ENCODE measurements around the gene GRAMD2A. TPM values are rescaled to one million over a fixed set of nuclear protein-coding genes. Genes with fewer than 3 reads are reported as not detected.

GRAMD2A gene
- total and polyA plus RNA-seq, 8 donors: 6.2 to 36.1 (median 8.9) TPM

GRCh38 chr15:72178976-72179585, 18.5 kb downstream of the GRAMD2A start:
- ATAC-seq (no peak), DNase-seq (no peak)
- Histone ChIP-seq H3K36me3 (no peaks in the 10 kb centered on the region), H3K27me3 (peaks cover 8 to 15% of the 10 kb centered on the region in 2 donors), H3K4me1 (peaks cover 6 to 9% of the 10 kb centered on the region in 2 donors), H3K27ac (no peak overlapping the region), H3K4me3 (no peak overlapping the region), H3K9me3 (no peaks in the 10 kb centered on the region)
- TF ChIP-seq CTCF (IDR thresholded peaks at IDR 0.05): no peak
- intact Hi-C loops (cut with DNase I): no loop called here

DNA sequence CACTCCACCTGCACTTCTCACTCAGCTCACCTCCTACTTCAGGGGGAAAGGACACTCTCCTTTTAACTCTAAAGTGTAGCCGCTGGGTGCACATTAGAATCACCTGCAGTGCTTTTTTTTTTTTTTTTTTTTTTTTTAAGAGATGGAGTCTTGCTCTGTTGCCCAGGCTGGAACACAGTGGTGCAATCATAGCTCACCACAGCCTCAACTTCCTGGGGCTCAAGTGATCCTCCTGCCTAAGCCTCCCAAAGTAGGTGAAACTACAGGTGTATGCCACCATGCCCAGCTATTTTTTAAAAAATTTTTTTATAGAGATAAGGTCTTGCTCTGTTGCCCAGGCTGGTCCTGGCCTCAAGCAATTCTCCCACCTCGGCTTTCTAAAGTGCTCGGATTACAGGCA, 20.8 kb downstream of the GRAMD2A start:
- H3K4me3 ChIP-seq: no peak overlapping the region
- H3K27me3 ChIP-seq: no peaks in the 10 kb centered on the region
- no peak for TF ChIP-seq CTCF (IDR thresholded peaks at IDR 0.05)
- no peaks in the 10 kb centered on the region for H3K36me3 ChIP-seq
- DNase-seq (no peak), ATAC-seq (no peak)
- no peaks in the 10 kb centered on the region for H3K9me3 ChIP-seq
- intact Hi-C loops (cut with DNase I): no loop called here
- peaks cover 0 to 6% of the 10 kb centered on the region in 2 donors for H3K4me1 ChIP-seq
- H3K27ac ChIP-seq: no peak overlapping the region

GRCh38 chr15:72176159-72176558, 21.4 kb downstream of the GRAMD2A start:
- no peaks in the 10 kb centered on the region for H3K27me3 ChIP-seq
- DNase-seq (no peak), ATAC-seq (no peak)
- TF ChIP-seq CTCF (IDR thresholded peaks at IDR 0.05): no peak
- H3K36me3 ChIP-seq: no peaks in the 10 kb centered on the region
- no peak overlapping the region for H3K4me3 ChIP-seq
- intact Hi-C loops (cut with DNase I): no loop called here
- peaks cover 0 to 6% of the 10 kb centered on the region in 2 donors for H3K4me1 ChIP-seq
- H3K27ac ChIP-seq: no peak overlapping the region
- H3K9me3 ChIP-seq: no peaks in the 10 kb centered on the region

DNA sequence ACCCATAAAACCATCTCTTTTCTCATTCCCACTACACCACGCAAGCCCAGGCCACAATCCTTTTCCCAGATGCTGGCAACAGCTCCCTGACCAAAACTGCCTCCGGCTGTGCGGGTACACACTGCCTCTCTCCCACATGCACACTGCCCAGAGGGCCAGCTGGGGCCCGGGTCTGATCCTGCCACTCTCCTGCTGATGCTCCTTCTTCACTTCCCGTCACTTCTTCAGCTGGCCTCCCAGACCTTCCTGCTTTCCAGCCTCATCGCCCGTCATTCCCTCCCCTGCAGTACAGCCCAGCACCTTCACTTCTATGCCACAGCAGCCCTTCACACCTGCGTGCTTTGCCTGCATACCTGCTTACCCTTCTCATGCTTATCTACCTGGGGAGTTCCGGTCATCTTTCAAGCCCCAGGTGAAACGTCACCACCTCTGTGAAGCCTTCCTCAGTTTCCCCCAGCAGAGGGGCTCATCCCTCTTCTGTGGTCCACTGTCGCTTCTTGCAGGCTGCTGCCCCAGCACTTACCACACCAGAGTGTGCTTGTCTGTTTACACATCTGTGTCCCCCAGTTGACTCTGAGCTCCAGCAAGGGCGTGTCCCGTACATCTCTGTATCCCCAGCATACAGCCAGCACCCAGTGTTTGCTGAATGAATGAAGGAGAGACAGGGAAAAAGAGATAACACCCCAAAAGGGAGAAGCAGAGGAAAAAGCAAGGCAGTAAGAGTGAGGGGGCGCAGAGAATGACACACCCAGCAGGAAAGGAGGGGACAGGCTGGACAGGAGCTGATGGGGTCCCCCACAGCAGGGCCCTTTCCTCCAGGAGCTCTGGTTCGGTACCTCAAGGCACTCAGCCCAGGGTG, 22.2 kb downstream of the GRAMD2A start:
- no peaks in the 10 kb centered on the region for H3K27me3 ChIP-seq
- intact Hi-C loops (cut with DNase I): no loop called here
- DNase-seq (no peak), ATAC-seq (no peak)
- TF ChIP-seq CTCF (IDR thresholded peaks at IDR 0.05): no peak
- no peak overlapping the region for H3K4me3 ChIP-seq
- H3K36me3 ChIP-seq: no peaks in the 10 kb centered on the region
- H3K9me3 ChIP-seq: no peaks in the 10 kb centered on the region
- H3K27ac ChIP-seq: no peak overlapping the region
- peaks cover 0 to 6% of the 10 kb centered on the region in 2 donors for H3K4me1 ChIP-seq

GRCh38 chr15:72174551-72175165, 22.9 kb downstream of the GRAMD2A start:
- intact Hi-C loops (cut with DNase I): no loop called here
- Histone ChIP-seq H3K36me3 (no peaks in the 10 kb centered on the region), H3K27me3 (no peaks in the 10 kb centered on the region), H3K9me3 (no peaks in the 10 kb centered on the region), H3K27ac (no peak overlapping the region), H3K4me1 (no peaks in the 10 kb centered on the region), H3K4me3 (no peak overlapping the region)
- DNase-seq: no peak
- ATAC-seq: no peak
- TF ChIP-seq CTCF (IDR thresholded peaks at IDR 0.05): no peak
